HEK293T (cell line): Measurements from ENCODE around the gene ITPK1.
"Not testable (repeated sequence)": the region's sequence is repeated elsewhere in the genome, so short reads cannot be mapped to it uniquely, and the experiment has no call there.

Experiments
- CTCF ChIA-PET: fragments of 350-600 bp; formaldehyde crosslinking; extraction: SDS; loops from one replicate; lab custom pipeline; 2021; ENCODE audit warnings: antibody characterized with exemption, inconsistent platforms; lab: Yijun Ruan, JAX
- POLR2A ChIA-PET: fragments of 350-600 bp; formaldehyde crosslinking; extraction: SDS; loops from one replicate; lab custom pipeline; 2020; ENCODE audit warnings: antibody characterized with exemption, inconsistent platforms; lab: Yijun Ruan, JAX
- DNase-seq: peaks from one replicate; pipeline ENCODE4 v3.0.0; 2012; ENCODE audit warnings: mixed read lengths; ENCODE audit errors: extremely low spot score
- ARNT ChIP-seq: fragments of 450-650 bp; IDR thresholded peaks from 2 replicates; pipeline ENCODE4 v1.6.1; 2017; ENCODE audit warnings: mild to moderate bottlenecking
- BHLHE40 ChIP-seq: fragments of 450-650 bp; IDR thresholded peaks from 2 replicates; pipeline ENCODE4 v1.6.1; 2016; ENCODE audit warnings: mild to moderate bottlenecking, moderate library complexity, borderline replicate concordance
- CTBP1 ChIP-seq: fragments of 450-650 bp; IDR thresholded peaks from 2 replicates; pipeline ENCODE4 v1.6.1; 2016; ENCODE audit warnings: borderline replicate concordance
- ELF4 ChIP-seq: fragments of 450-650 bp; IDR thresholded peaks from 2 replicates; pipeline ENCODE4 v1.6.1; 2017; ENCODE audit warnings: antibody characterized with exemption
- FOXA1 ChIP-seq: fragments of 450-650 bp; IDR thresholded peaks from 2 replicates; pipeline ENCODE4 v1.6.1; 2016; ENCODE audit warnings: mild to moderate bottlenecking
- FOXK2 ChIP-seq: fragments of 450-650 bp; IDR thresholded peaks from 2 replicates; pipeline ENCODE4 v1.6.1; 2016; ENCODE audit warnings: mild to moderate bottlenecking
- FOXM1 ChIP-seq: fragments of 450-650 bp; IDR thresholded peaks from 2 replicates; pipeline ENCODE4 v1.6.1; 2017; ENCODE audit warnings: mild to moderate bottlenecking, borderline replicate concordance
- HDGF ChIP-seq: fragments of 450-650 bp; IDR thresholded peaks from 2 replicates; pipeline ENCODE4 v1.6.1; 2017; ENCODE audit warnings: antibody characterized with exemption, borderline replicate concordance
- L3MBTL2 ChIP-seq: fragments of 450-650 bp; conservative IDR thresholded peaks from 2 replicates; pipeline ENCODE4 v1.6.1; 2016; ENCODE audit warnings: mild to moderate bottlenecking
- LEF1 ChIP-seq: fragments of 450-650 bp; IDR thresholded peaks from 2 replicates; pipeline ENCODE4 v1.6.1; 2017; ENCODE audit warnings: mild to moderate bottlenecking, borderline replicate concordance
- NFRKB ChIP-seq: fragments of 450-650 bp; IDR thresholded peaks from 2 replicates; pipeline ENCODE4 v1.6.1; 2016; ENCODE audit warnings: mild to moderate bottlenecking, moderate library complexity
- PKNOX1 ChIP-seq: fragments of 450-650 bp; IDR thresholded peaks from 2 replicates; pipeline ENCODE4 v1.6.1; 2016
- SP1 ChIP-seq: fragments of 450-650 bp; IDR thresholded peaks from 2 replicates; pipeline ENCODE4 v1.6.1; 2017
- SUZ12 ChIP-seq: fragments of 450-650 bp; IDR thresholded peaks from 2 replicates; pipeline ENCODE4 v1.6.1; 2016; ENCODE audit warnings: mild to moderate bottlenecking
- TARDBP ChIP-seq: fragments of 450-650 bp; IDR thresholded peaks from 2 replicates; pipeline ENCODE4 v1.6.1; 2016
- ZNF384 ChIP-seq: fragments of 450-650 bp; IDR thresholded peaks from 2 replicates; pipeline ENCODE4 v1.6.1; 2016

The ITPK1 gene

GRCh38 chr14:93132472-93133065 lies 16.8 kb upstream of the ITPK1 start:
- CTCF ChIA-PET: interaction anchor here (0.5 to 3.8 kb wide), 19 partner anchors 8 to 1276 kb away, joined by 3 to 49 read pairs (median 4); no protein-coding TSS in a partner anchor
- POLR2A ChIA-PET: interaction anchor here (1.1 kb wide), 1 partner anchor 19 kb away, joined by 5 read pairs; no protein-coding TSS in a partner anchor
- peak; percentile 50 for DNase-seq
- no peak for TF ChIP-seq ARNT
- no peak for TF ChIP-seq HDGF
- TF ChIP-seq LEF1: no peak
- no peak for TF ChIP-seq NFRKB
- no peak for TF ChIP-seq SP1
- TF ChIP-seq FOXM1: no peak
- no peak for TF ChIP-seq ELF4
- no peak for TF ChIP-seq PKNOX1
- no peak for TF ChIP-seq ZNF384
- no peak for TF ChIP-seq L3MBTL2
- TF ChIP-seq SUZ12: no peak
- TF ChIP-seq FOXA1: no peak
- TF ChIP-seq CTBP1: no peak
- TF ChIP-seq TARDBP: no peak
- no peak for TF ChIP-seq FOXK2
- TF ChIP-seq BHLHE40: no peak

- POLR2A ChIA-PET: interaction anchor here (1.6 kb wide), 1 partner anchor 15 kb away, joined by 7 read pairs; no protein-coding TSS in a partner anchor
- not testable (repeated sequence) for DNase-seq
- CTCF ChIA-PET: interaction anchor here (0.8 to 3.8 kb wide), 7 partner anchors 8 to 628 kb away, joined by 5 to 49 read pairs (median 6); no protein-coding TSS in a partner anchor
Observed at GRCh38 chr14:93131257-93131820, 15.6 kb upstream of the ITPK1 start.

GRCh38 chr14:93128725-93129459 lies 13.2 kb upstream of the ITPK1 start:
- ChIA-PET POLR2A (interaction anchor here (1.1 to 1.5 kb wide), 2 partner anchors 12 to 14 kb away, joined by 3 to 5 read pairs; no protein-coding TSS in a partner anchor), CTCF (no interaction called here)
- DNase-seq: no peak
- TF ChIP-seq LEF1 (no peak), L3MBTL2 (no peak)

GRCh38 chr14:93126111-93126510 lies 10.4 kb upstream of the ITPK1 start:
- DNase-seq: no peak
- no peak for TF ChIP-seq PKNOX1
- TF ChIP-seq FOXA1: no peak
- TF ChIP-seq FOXK2: no peak
- no peak for TF ChIP-seq CTBP1
- TF ChIP-seq TARDBP: no peak
- ChIA-PET POLR2A (no interaction called here), CTCF (interaction anchor here (1.7 kb wide), 1 partner anchor 13 kb away, joined by 6 read pairs; no protein-coding TSS in a partner anchor)

GRCh38 chr14:93122826-93123225 lies 7.1 kb upstream of the ITPK1 start:
- POLR2A ChIA-PET: no interaction called here
- no peak for DNase-seq

GRCh38 chr14:93121030-93121834 lies 5.5 kb upstream of the ITPK1 start:
- POLR2A ChIA-PET: no interaction called here
- CTCF ChIA-PET: interaction anchor here (1.7 kb wide), 1 partner anchor 11 kb away, joined by 5 read pairs; no protein-coding TSS in a partner anchor
- TF ChIP-seq SP1 (no peak), LEF1 (no peak), NFRKB (no peak), SUZ12 (no peak), BHLHE40 (no peak), CTBP1 (no peak), FOXM1 (no peak)
- no peak for DNase-seq

More at GRCh38 chr14:93122826-93123225, 7.1 kb upstream of the ITPK1 start:
- TF ChIP-seq ZNF384 (no peak), NFRKB (no peak), L3MBTL2 (no peak)
- CTCF ChIA-PET: interaction anchor here (1.6 kb wide), 1 partner anchor 9 kb away, joined by 6 read pairs; no protein-coding TSS in a partner anchor

GRCh38 chr14:93120517-93120916 lies 4.8 kb upstream of the ITPK1 start:
- no peak for DNase-seq
- POLR2A ChIA-PET: no interaction called here
- CTCF ChIA-PET: interaction anchor here (1.7 kb wide), 1 partner anchor 12 kb away, joined by 5 read pairs; no protein-coding TSS in a partner anchor
- no peak for TF ChIP-seq HDGF
- no peak for TF ChIP-seq L3MBTL2
- no peak for TF ChIP-seq FOXA1
- no peak for TF ChIP-seq BHLHE40
- no peak for TF ChIP-seq ELF4
- no peak for TF ChIP-seq SUZ12
- no peak for TF ChIP-seq PKNOX1
- no peak for TF ChIP-seq FOXM1
- TF ChIP-seq LEF1: no peak
- TF ChIP-seq CTBP1: no peak
- TF ChIP-seq TARDBP: no peak
- TF ChIP-seq FOXK2: no peak
- TF ChIP-seq ARNT: no peak
- TF ChIP-seq NFRKB: no peak
- no peak for TF ChIP-seq SP1
- no peak for TF ChIP-seq ZNF384
